Jurkat, Clone E6-1 (cell line): ENCODE measurements around the gene RFPL4AL1.

Source experiments
- DNase-seq: peaks from one replicate; pipeline ENCODE4 v3.0.0-alpha.2; 2011; ENCODE audit warnings: low read depth, low spot score
- H3K4me3 ChIP-seq: 2 replicates; pipeline ENCODE4 v1.5.1; 2011; ENCODE audit warnings: mild to moderate bottlenecking, low read length, control low read depth, moderate library complexity

The RFPL4AL1 gene

DNA sequence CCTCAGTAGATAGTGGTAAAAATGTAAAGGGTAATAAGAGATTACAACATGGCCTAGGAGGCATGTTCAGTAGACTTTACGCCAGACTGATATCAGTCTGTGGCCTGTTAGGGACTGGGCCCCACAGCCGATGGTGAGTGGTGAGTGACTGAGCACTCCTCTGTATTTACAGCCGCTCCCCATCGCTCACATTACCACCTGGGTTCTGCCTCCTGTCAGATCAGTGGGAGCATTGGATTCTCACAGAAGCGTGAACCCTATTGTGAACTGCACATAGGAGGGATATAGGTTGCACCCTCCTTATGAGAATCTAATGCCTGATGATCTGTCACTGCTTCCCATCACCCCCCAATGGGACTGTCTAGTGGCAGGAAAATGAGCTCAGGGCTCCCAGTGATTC lies 45.0 kb downstream of the RFPL4AL1 start:
- no peak for DNase-seq

DNA sequence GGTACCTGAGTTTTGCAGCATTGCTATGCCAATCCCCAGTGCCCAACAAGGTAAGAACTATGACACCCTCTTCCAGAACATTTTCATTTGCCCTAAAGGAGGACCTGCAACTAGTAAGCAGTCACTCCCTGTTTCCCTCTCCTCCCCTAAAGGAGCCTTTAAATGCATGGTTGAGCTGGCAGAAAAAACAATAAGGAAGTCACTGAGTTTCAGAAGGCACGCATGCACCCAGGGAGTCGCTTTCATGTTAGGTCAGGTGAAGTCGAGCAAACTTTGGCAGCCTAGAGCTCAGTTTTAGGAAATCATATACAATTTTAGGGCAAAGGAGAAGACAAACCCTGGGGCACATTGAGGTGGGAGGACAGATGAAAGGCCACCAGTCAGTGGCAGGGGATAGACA lies 51.1 kb downstream of the RFPL4AL1 start:
- DNase-seq: no peak
- no peak overlapping the region for H3K4me3 ChIP-seq

More for the DNA sequence above, 45.0 kb downstream of the RFPL4AL1 start:
- H3K4me3 ChIP-seq: no peak overlapping the region
